Measurements from ENCODE around the gene ACP5.
"Not testable (repeated sequence)": the region's sequence is repeated elsewhere in the genome, so short reads cannot be mapped to it uniquely, and the experiment has no call there.

ACP5 gene

DNA sequence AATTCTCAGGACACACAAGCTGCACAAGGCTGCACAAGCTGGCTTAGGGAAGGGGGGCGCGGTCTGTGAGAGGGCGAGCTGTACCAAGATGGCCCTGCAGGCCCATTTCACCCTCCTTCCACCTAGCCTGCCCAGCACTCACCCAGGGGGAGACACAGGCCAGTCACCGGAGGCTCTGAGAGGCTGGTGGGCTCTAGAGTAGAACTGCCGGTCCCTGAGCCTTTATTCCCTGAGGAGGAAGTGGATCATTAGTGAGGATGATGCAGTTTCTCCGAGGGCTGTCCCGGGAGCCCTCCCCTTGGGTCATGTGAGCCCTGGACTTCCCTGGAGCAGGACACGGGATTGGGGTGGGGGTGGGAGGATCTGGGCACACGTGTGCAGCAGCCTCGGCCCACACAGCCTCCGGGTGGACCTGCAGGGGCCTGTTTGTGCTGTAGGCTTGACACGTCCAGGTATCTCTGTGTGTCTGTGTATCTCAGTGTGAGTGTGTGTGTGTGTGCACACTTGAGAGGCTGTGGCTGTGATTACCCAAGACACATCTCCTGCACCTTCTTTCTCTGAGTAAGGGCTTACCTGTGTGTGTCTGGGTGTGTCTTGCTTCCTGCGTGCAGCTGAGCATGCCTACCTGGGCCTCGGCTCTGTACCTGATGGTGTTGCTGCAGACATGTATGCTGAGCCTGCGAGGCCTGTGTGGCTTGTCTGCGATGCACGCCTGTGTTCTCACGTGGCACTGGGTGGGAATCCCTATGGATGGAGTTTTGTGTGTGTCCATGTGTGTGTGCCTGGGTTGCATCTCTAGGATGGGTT, at the start of gene ACP5:
Gene ACP5, minus strand, starts transcription at position 195 of the 807 bp plus-strand sequence. CDS start 328 bp downstream, outside the sequence.
- no peak within 1 kb of the TSS for H3K4me3 ChIP-seq (ENCODE audit: low read depth, low read length)
- TF ChIP-seq, protein P1, sequence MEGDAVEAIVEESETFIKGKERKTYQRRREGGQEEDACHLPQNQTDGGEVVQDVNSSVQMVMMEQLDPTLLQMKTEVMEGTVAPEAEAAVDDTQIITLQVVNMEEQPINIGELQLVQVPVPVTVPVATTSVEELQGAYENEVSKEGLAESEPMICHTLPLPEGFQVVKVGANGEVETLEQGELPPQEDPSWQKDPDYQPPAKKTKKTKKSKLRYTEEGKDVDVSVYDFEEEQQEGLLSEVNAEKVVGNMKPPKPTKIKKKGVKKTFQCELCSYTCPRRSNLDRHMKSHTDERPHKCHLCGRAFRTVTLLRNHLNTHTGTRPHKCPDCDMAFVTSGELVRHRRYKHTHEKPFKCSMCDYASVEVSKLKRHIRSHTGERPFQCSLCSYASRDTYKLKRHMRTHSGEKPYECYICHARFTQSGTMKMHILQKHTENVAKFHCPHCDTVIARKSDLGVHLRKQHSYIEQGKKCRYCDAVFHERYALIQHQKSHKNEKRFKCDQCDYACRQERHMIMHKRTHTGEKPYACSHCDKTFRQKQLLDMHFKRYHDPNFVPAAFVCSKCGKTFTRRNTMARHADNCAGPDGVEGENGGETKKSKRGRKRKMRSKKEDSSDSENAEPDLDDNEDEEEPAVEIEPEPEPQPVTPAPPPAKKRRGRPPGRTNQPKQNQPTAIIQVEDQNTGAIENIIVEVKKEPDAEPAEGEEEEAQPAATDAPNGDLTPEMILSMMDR (IDR thresholded peaks at IDR 0.05; ENCODE audit: low read depth, low read length): no peak

DNA sequence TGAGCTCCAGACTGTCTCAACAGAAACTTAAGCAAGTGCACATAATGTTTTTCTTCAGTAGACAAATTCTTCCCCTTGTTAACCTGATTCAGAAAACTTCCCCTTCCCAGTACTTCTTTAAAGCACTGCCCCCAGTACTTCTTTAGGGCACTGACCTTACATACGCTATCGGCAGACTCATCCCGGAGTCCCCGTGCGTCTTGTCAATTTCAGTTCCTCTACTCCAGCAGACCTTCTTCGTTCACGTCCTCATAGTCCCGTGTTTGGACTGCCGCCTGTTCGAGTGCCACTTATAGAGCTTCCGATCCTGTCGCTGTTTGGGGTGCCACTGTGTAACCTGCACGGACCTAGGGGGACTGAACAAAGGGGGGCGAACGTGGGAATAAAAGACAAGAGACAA, 48.8 kb upstream of the ACP5 start:
- TF ChIP-seq, protein P1 (IDR thresholded peaks at IDR 0.05; ENCODE audit: low read depth, low read length): no peak
- no peak overlapping the region for H3K4me3 ChIP-seq (ENCODE audit: low read depth, low read length)

DNA sequence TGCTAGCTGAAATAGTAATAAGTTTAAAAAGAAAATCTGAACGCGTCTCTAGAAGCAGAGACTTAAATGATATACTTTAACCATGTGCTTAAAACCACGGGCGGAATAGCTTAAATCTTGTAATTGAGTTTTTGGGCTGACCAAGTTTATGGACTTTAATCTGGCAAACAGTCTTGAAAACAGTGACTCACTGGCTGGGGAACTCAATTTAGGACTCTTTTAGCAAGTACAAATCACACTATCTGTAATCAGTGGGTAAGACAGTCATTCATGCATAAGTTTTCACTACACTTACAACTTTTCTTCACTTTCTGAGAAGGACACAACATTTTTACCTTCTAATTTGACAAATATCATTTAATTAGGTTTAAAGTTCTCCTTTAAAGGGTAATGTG, 46.6 kb upstream of the ACP5 start:
- TF ChIP-seq, protein P1 (IDR thresholded peaks at IDR 0.05; ENCODE audit: low read depth, low read length): no peak
- no peak overlapping the region for H3K4me3 ChIP-seq (ENCODE audit: low read depth, low read length)

DNA sequence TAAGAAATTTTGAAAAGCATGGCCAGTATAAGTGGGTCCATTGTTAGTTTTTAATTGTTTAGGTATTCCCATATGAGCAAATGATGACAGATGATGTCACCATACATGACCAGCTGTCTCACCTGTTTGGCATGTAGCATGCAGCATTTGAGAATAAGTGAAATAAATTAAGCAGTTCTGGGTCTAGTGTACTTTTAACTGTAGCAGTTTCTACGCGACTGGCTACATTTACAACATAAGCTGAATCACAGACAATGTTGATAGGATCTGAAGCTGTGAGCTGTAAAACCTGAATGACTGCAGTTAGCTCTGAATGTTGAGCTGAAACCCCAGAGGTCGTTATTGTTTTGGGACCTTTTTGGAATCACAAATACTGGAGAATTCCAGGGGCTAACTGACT, 45.0 kb upstream of the ACP5 start:
- H3K4me3 ChIP-seq (ENCODE audit: low read depth, low read length): not testable (repeated sequence)

DNA sequence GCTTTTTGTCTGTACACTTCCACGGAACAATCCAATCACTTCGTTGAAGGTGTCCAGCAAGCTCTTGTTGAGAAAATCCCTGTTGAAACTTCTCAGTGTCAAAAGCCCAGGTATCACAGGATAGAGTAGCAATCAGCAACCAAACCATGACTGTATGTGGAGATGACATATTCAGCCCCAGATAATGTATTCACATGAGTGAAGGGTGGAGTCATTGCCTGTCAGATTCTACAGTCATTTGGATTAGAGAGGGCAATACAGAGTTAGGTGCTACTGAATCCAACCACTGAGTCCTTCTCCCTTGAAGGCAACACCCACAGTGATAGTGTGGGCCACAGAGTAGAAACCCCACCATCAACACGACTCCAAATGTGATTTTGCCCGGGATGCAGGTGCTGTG, 43.1 kb upstream of the ACP5 start:
- no peak overlapping the region for H3K4me3 ChIP-seq (ENCODE audit: low read depth, low read length)
- TF ChIP-seq, protein P1 (IDR thresholded peaks at IDR 0.05; ENCODE audit: low read depth, low read length): no peak

DNA sequence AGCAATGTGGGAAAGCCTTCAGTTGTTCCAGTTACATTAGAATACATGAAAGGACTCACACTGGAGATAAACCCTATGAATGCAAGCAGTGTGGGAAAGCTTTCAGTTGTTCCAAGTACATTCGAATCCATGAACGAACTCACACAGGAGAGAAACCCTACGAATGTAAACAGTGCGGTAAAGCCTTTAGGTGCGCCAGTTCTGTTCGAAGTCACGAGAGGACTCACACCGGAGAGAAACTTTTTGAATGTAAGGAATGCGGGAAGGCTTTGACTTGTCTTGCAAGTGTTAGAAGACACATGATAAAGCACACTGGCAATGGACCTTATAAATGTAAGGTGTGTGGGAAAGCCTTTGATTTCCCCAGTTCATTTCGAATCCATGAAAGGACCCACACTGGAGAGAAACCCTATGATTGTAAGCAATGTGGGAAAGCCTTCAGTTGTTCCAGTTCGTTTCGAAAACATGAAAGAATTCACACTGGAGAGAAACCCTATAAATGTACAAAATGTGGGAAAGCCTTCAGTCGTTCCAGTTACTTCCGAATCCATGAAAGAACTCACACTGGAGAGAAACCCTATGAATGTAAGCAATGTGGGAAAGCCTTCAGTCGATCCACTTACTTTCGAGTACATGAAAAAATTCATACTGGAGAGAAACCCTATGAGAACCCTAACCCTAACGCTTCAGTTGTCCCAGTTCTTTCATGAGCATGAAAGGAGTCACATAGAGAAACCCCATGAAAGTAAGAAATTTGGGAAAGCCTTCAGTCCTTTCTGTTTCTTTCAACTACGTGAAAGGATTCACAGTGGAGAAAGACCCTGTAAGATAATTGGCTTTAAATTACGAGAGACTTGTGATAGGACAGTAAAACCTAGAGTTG, 40.0 kb upstream of the ACP5 start:
- TF ChIP-seq, protein P1 (IDR thresholded peaks at IDR 0.05; ENCODE audit: low read depth, low read length): no peak
- no peak overlapping the region for H3K4me3 ChIP-seq (ENCODE audit: low read depth, low read length)

DNA sequence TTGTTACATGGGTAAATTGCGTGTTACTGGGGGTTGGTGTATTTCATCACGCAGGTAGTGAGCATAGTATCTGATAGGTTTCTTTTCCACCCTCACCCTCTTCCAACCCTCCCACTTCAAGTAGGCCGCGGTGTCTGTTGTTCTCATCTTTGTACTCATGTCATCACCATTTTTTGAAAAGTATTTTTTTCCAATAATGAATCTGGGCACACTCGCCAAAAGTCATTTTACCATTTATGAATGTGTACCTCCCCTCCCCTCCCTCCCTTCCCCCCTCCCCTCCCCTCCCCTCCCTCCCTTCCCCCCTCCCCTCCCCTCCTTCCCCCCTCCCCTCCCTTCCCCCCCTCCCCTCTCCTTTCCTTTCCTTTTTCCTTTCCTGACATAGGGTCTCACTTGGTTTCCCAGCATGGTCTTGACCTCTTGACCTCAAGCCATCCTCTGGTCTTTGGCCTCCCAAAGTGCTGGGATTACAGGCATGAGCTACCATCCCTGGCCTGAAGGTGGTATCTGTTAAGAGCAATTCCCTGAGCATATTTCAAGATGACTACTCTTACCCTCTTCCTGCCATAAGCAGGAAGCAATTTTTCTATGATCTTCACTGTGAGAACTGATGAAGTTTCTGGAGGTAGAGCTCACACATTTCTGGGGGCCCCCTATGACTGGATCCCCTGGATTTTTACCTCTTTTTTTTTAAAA, 35.5 kb upstream of the ACP5 start:
- no peak overlapping the region for H3K4me3 ChIP-seq (ENCODE audit: low read depth, low read length)
- TF ChIP-seq, protein P1 (IDR thresholded peaks at IDR 0.05; ENCODE audit: low read depth, low read length): no peak

Data from WI38 (cell line).